OCI-LY1 (cell line): ENCODE results near the gene PDE6A.

Source experiments
- CTCF ChIP-seq: fragments of 200-600 bp; sonication (generic), shearing (Covaris generic); IDR thresholded peaks from 2 replicates; pipeline ENCODE4 v1.5.1; 2017; ENCODE audit warnings: mild to moderate bottlenecking, antibody characterized with exemption, low read length, moderate library complexity, mixed read lengths
- EZH2 ChIP-seq: fragments of 200-600 bp; sonication (generic), shearing (Covaris generic); IDR thresholded peaks from 2 replicates; pipeline ENCODE4 v1.8.0; 2017; ENCODE audit warnings: borderline replicate concordance, mixed run types, mild to moderate bottlenecking, antibody characterized with exemption, low read length, moderate library complexity, mixed read lengths

- TF ChIP-seq CTCF (no peak), EZH2 (no peak)
Measured at GRCh38 chr5:149826574-149826973, 118.0 kb downstream of the PDE6A start.
